Activated CD8-positive, alpha-beta memory T cell treated with anti-CD3 and anti-CD28 coated beads, Interleukin-2, amount 50 U/mL, for 24 hours (primary cell): Measurements from ENCODE around the gene ADAMTS9.

ENCODE experiments used
- DNase-seq: peaks from one replicate; pipeline ENCODE4 v3.0.0-alpha.2; 2020; ENCODE audit errors: extremely low read depth

Gene ADAMTS9

GRCh38 chr3:64651741-64652241 is 36.0 kb downstream of the ADAMTS9 start:
- DNase-seq, result no peak

- DNase-seq, result no peak
Observed at GRCh38 chr3:64651303-64651702, 36.5 kb downstream of the ADAMTS9 start.

- DNase-seq, result no peak
Observed at GRCh38 chr3:64650715-64651114, 37.1 kb downstream of the ADAMTS9 start.

- no peak for DNase-seq
Observed at GRCh38 chr3:64650096-64650622, 37.6 kb downstream of the ADAMTS9 start.

- no peak for DNase-seq
Observed at GRCh38 chr3:64648927-64649906, 38.6 kb downstream of the ADAMTS9 start.

GRCh38 chr3:64647825-64648224 is 40.0 kb downstream of the ADAMTS9 start:
- DNase-seq, result no peak

- DNase-seq, result no peak
Observed at GRCh38 chr3:64645243-64645642, 42.6 kb downstream of the ADAMTS9 start.

- no peak for DNase-seq
Observed at GRCh38 chr3:64644483-64644882, 43.3 kb downstream of the ADAMTS9 start.

GRCh38 chr3:64642327-64643151 is 45.3 kb downstream of the ADAMTS9 start:
- no peak for DNase-seq

- DNase-seq, result no peak
Observed at GRCh38 chr3:64638981-64639481, 48.8 kb downstream of the ADAMTS9 start.

- no peak for DNase-seq
Observed at GRCh38 chr3:64638511-64638910, 49.3 kb downstream of the ADAMTS9 start.

- DNase-seq, result no peak
Observed at GRCh38 chr3:64634417-64634816, 53.4 kb downstream of the ADAMTS9 start.

- no peak for DNase-seq
Observed at GRCh38 chr3:64631951-64632350, 55.8 kb downstream of the ADAMTS9 start.

GRCh38 chr3:64627471-64628321 is 60.1 kb downstream of the ADAMTS9 start:
- no peak for DNase-seq

- no peak for DNase-seq
Observed at GRCh38 chr3:64627042-64627441, 60.8 kb downstream of the ADAMTS9 start.

GRCh38 chr3:64625381-64625780 is 62.4 kb downstream of the ADAMTS9 start:
- DNase-seq, result no peak

GRCh38 chr3:64623125-64623524 is 64.7 kb downstream of the ADAMTS9 start:
- no peak for DNase-seq

GRCh38 chr3:64621726-64622395 is 65.9 kb downstream of the ADAMTS9 start:
- DNase-seq, result no peak

- no peak for DNase-seq
Observed at GRCh38 chr3:64621275-64621674, 66.5 kb downstream of the ADAMTS9 start.

GRCh38 chr3:64620020-64620419 is 67.8 kb downstream of the ADAMTS9 start:
- no peak for DNase-seq
